GM12878 (cell line): ENCODE results near the gene WBP2NL. TPM values are rescaled to one million over a fixed set of nuclear protein-coding genes. Genes with fewer than 3 reads are reported as not detected.

ENCODE experiments used
- ATAC-seq: fragments of 200-7000 bp; cut with Tn5 transposase; 3 replicates; pipeline ENCODE4 v1.9.1; 2020; ENCODE audit warnings: mild to moderate bottlenecking, moderate library complexity
- BruUV-seq: library from RNA; stranded (reverse); fragments of 400-500 nt; replicated peaks from 2 replicates; lab custom pipeline; 2021; lab: Mats Ljungman, UMichigan
- CTCF ChIA-PET: fragments of 300-600 bp; sonication (Branson Sonifier 250); formaldehyde crosslinking; extraction: SDS; loops from one replicate; lab custom pipeline; 2021; ENCODE audit warnings: inconsistent platforms; lab: Yijun Ruan, JAX
- POLR2A ChIA-PET: fragments of 350-600 bp; formaldehyde crosslinking; extraction: SDS; loops from one replicate; lab custom pipeline; 2021; ENCODE audit warnings: inconsistent platforms; lab: Charles Lee
- RAD21 ChIA-PET: fragments of 300-600 bp; sonication (Branson Sonifier 250); formaldehyde crosslinking; loops from one replicate; lab custom pipeline; 2023; ENCODE audit warnings: antibody characterized with exemption; ENCODE audit not compliant: unreplicated experiment; lab: Charles Lee
- SMC1A ChIA-PET: fragments of 300-600 bp; sonication (Branson Sonifier 250); formaldehyde crosslinking; loops from one replicate; lab custom pipeline; 2023; ENCODE audit not compliant: unreplicated experiment, uncharacterized antibody; lab: Charles Lee
- DNase-seq: peaks from one replicate; pipeline ENCODE4 v3.0.0-alpha.2; 2011; ENCODE audit warnings: low read depth, low spot score
- FAIRE-seq: peaks from 3 replicates; lab custom pipeline; 2011; peaks lifted over from hg19 to GRCh38; lab: Jason Lieb, UNC
- H2AFZ ChIP-seq: 2 replicates; pipeline ENCODE4 v1.6.0; 2011; ENCODE audit warnings: low read depth, low read length, control low read depth; ENCODE audit not compliant: control insufficient read depth
- H3K27ac ChIP-seq: 2 replicates; pipeline ENCODE4 v1.5.1; 2011; ENCODE audit warnings: control low read depth; ENCODE audit not compliant: control insufficient read depth, insufficient read depth
- H3K27me3 ChIP-seq, 2 experiments: replicated peaks in 1 of 2; 2 replicates each; pipeline versions ENCODE4 v1.6.0 to v1.6.1; 2011; ENCODE audit warnings: low read length in 1 of 2; ENCODE audit not compliant: control insufficient read depth in 2 of 2, insufficient read depth in 2 of 2
- H3K36me3 ChIP-seq, 2 experiments: 2 replicates each; pipeline ENCODE4 v1.5.1; 2011; ENCODE audit warnings: low read length in 1 of 2; ENCODE audit not compliant: control insufficient read depth in 2 of 2, insufficient read depth in 2 of 2
- H3K4me1 ChIP-seq: 2 replicates; pipeline ENCODE4 v1.6.1; 2011; ENCODE audit warnings: mild to moderate bottlenecking, low read length, moderate library complexity, mixed read lengths; ENCODE audit not compliant: control insufficient read depth, insufficient read depth
- H3K4me2 ChIP-seq: 2 replicates; pipeline ENCODE4 v1.6.0; 2011; ENCODE audit warnings: control low read depth; ENCODE audit not compliant: control insufficient read depth, insufficient read depth
- H3K4me3 ChIP-seq: fragments of 200-600 bp; sonication (generic); 2 replicates; pipeline ENCODE4 v1.5.1; 2016
- H3K79me2 ChIP-seq: 2 replicates; pipeline ENCODE4 v1.6.0; 2011; ENCODE audit warnings: low read length; ENCODE audit not compliant: control insufficient read depth, insufficient read depth
- H3K9ac ChIP-seq: 2 replicates; pipeline ENCODE4 v1.8.0; 2011; ENCODE audit warnings: low read length, control low read depth, mixed read lengths; ENCODE audit not compliant: control insufficient read depth, insufficient read depth
- H3K9me3 ChIP-seq: replicated peaks from 3 replicates; pipeline ENCODE4 v1.5.1; 2011; ENCODE audit warnings: mild to moderate bottlenecking, low read length; ENCODE audit not compliant: control insufficient read depth, insufficient read depth
- H4K20me1 ChIP-seq: 2 replicates; pipeline ENCODE4 v1.6.0; 2011; ENCODE audit not compliant: control insufficient read depth, insufficient read depth
- BACH1 ChIP-seq: fragments of 450-650 bp; IDR thresholded peaks from 2 replicates; pipeline ENCODE4 v1.6.1; 2017; ENCODE audit warnings: mild to moderate bottlenecking, borderline replicate concordance
- RBBP5 ChIP-seq: fragments of 200-600 bp; sonication (generic); conservative IDR thresholded peaks from 2 replicates; pipeline ENCODE4 v1.6.1; 2016
- RFX5 ChIP-seq: IDR thresholded peaks from 2 replicates; pipeline ENCODE4 v1.6.1; 2011; ENCODE audit warnings: low read depth, low read length, improper control_type of control experiment
- STAT3 ChIP-seq: IDR thresholded peaks from 2 replicates; pipeline ENCODE4 v1.6.1; 2011; ENCODE audit warnings: low read depth, low read length, improper control_type of control experiment
- ZNF384 ChIP-seq: IDR thresholded peaks from 2 replicates; pipeline ENCODE4 v1.6.1; 2012; ENCODE audit warnings: low read depth, mild to moderate bottlenecking, low read length, improper control_type of control experiment, borderline replicate concordance
- WGBS: methylation state at CpG from one replicate; pipeline ENCODE4 v1.1.6; 2016; ENCODE audit warnings: low lambda C conversion rate; ENCODE audit not compliant: insufficient replicate concordance, insufficient coverage; ENCODE audit errors: missing lambda C conversion rate; 5-methylcytosine and 5-hydroxymethylcytosine counted together
- in situ Hi-C: fragments of 300-500 bp; cut with MboI; formaldehyde crosslinking; loops from 9 replicates; pipeline ENCODE4 v1.14.3; 2018; ENCODE audit warnings: mixed read lengths
- intact Hi-C: fragments of 100-400 bp; cut with micrococcal nuclease; formaldehyde crosslinking; loops from one replicate; pipeline ENCODE4 v1.14.2; 2022; ENCODE audit not compliant: unreplicated experiment
- polyA plus RNA-seq, 11 experiments: library from polyadenylated mRNA; depleted of rRNA in 4 of 11; unstranded in 6 of 11; stranded (reverse) in 5 of 11; fragments of >200 nt; fragmentation: Nextera tagmentation in 4 of 11; fragmentation: Illumina TruSeq in 1 of 11; extraction: Ambion mirVana in 4 of 11; extraction: Trizol in 1 of 11; gene quantifications; 1 replicate in 1 of 11; 2 replicates in 10 of 11; pipeline versions ENCODE4 v1.2.1 to v1.2.3, GENCODE V29; 2011 to 2016; ENCODE audit warnings: inconsistent platforms in 2 of 11, missing spikeins in 2 of 11, low read depth in 1 of 11
- total RNA-seq, 4 experiments: library from RNA; depleted of rRNA in 3 of 4; stranded (reverse); fragments of >200 nt in 3 of 4; fragmentation: Illumina TruSeq in 1 of 4; extraction: Trizol in 1 of 4; gene quantifications; 2 replicates each; pipeline versions ENCODE4 v1.2.1 to v1.2.3, GENCODE V29; 2013 to 2021
- TF ChIP-seq, protein P1 (sequence below): fragments of 450-650 bp; IDR thresholded peaks from 2 replicates; pipeline ENCODE4 v1.6.1; 2014; ENCODE audit warnings: mild to moderate bottlenecking

The WBP2NL gene
- total and polyA plus RNA-seq, 10 of the 15 experiments (the other 5 are each of a cell fraction or from before 2014, with no cell fraction given) = 0.46 to 1.9 (median 1.3) TPM

DNA sequence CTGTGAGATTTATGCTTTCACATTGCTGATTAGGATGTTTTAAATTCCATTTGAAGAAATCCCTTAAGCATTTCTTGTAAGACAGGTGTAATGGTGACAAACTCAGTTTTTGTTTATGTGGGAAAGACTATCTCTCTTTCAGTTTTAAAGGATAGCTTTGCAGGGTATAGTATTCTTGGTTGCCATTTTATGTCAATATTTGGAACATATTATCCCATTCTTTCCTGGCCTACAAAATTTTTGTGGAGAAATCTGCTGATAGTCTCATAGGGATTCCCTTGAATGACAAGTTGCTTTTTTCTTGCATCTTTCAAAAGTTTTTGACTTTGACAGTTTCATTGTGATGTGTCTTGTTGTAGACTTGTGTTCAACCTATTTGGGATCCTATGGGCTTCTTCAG, 43.2 kb downstream of the WBP2NL start:
- Histone ChIP-seq H3K9ac (no peak overlapping the region), H3K9me3 (peaks cover 5% of the 10 kb centered on the region; the same call in 2 of the 3 replicates), H3K4me3 (no peak overlapping the region), H3K4me2 (no peak overlapping the region), H3K27me3 (no peaks in the 10 kb centered on the region), H4K20me1 (no peaks in the 10 kb centered on the region), H2AFZ (no peak overlapping the region), H3K36me3 (no peaks in the 10 kb centered on the region), H3K4me1 (peaks cover 3% of the 10 kb centered on the region; the same call in 1 of the 2 replicates), H3K27ac (no peak overlapping the region), H3K79me2 (no peaks in the 10 kb centered on the region)
- ChIA-PET POLR2A (interaction anchor here (0.7 to 1.5 kb wide), 2 partner anchors 10 to 16 kb away, joined by 3 read pairs; no protein-coding TSS in a partner anchor), SMC1A (interaction anchor here (0.6 to 1.5 kb wide), 4 partner anchors 20 to 485 kb away, joined by 3 to 5 read pairs (median 4); partner anchors contain the start of gene NAGA), RAD21 (no interaction called here), CTCF (interaction anchor here (1.5 kb wide), 1 partner anchor 19 kb away, joined by 5 read pairs; no protein-coding TSS in a partner anchor)
- BruUV-seq = no TSS peak
- TF ChIP-seq BACH1 = no peak
- no peak for TF ChIP-seq STAT3
- TF ChIP-seq, protein P1, sequence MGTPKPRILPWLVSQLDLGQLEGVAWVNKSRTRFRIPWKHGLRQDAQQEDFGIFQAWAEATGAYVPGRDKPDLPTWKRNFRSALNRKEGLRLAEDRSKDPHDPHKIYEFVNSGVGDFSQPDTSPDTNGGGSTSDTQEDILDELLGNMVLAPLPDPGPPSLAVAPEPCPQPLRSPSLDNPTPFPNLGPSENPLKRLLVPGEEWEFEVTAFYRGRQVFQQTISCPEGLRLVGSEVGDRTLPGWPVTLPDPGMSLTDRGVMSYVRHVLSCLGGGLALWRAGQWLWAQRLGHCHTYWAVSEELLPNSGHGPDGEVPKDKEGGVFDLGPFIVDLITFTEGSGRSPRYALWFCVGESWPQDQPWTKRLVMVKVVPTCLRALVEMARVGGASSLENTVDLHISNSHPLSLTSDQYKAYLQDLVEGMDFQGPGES = no peak
- no peak for TF ChIP-seq RBBP5
- TF ChIP-seq RFX5 = no peak
- in situ Hi-C loops (no loop called here), intact Hi-C loops (no loop called here)
- no peak for DNase-seq
- FAIRE-seq = no peak
- ATAC-seq = no peak

DNA sequence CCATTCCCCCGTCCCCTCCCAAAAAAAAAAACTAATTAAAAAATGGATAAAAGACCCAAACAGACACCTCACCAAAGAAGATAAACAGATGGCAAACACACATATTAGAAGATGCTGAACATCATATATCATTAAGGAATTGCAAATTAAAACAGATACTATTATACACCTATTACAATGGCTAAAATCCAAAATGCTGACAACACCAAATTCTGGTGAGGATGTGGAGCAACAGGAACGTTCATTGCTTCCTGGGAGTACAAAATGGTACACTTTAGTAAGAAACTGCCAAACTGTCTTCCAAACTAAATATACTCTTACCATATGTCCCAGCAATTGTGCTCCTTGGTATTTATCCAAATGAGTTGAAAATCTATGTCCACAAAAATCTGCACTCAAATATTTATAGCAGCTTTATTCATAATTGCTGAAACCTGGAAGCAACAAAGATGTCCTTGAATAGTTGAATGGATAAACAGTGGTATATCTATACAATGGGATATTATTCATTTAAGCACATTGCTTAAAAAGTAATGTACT, 52.1 kb downstream of the WBP2NL start:
- no peak overlapping the region for H3K4me2 ChIP-seq
- RAD21 ChIA-PET = no interaction called here
- H2AFZ ChIP-seq = no peak overlapping the region
- no peak overlapping the region for H3K9ac ChIP-seq
- no peaks in the 10 kb centered on the region for H3K9me3 ChIP-seq
- DNase-seq = no peak
- no peaks in the 10 kb centered on the region for H3K79me2 ChIP-seq
- in situ Hi-C loops (no loop called here), intact Hi-C loops (no loop called here)
- no peaks in the 10 kb centered on the region for H3K27me3 ChIP-seq
- POLR2A ChIA-PET = no interaction called here
- no peak overlapping the region for H3K27ac ChIP-seq
- no peak for FAIRE-seq
- H3K4me1 ChIP-seq = peaks cover 17% of the 10 kb centered on the region
- SMC1A ChIA-PET = no interaction called here
- 79% methylated on average over 2 of the region's 2 CpGs for WGBS
- CTCF ChIA-PET = interaction anchor here (0.7 kb wide), 1 partner anchor 19 kb away, joined by 3 read pairs; no protein-coding TSS in a partner anchor
- no peak for ATAC-seq
- H3K4me3 ChIP-seq = no peak overlapping the region
- BruUV-seq = no TSS peak
- TF ChIP-seq ZNF384 = no peak
- no peaks in the 10 kb centered on the region for H3K36me3 ChIP-seq
- H4K20me1 ChIP-seq = no peaks in the 10 kb centered on the region
